Transverse colon (tissue), 1 donor: Measurements from ENCODE around the gene IFI27L1.

ENCODE experiments used
- EP300 ChIP-seq: sonication (generic); formaldehyde crosslinking; IDR thresholded peaks from one replicate; pipeline ENCODE4 v1.6.1; 2017; ENCODE audit warnings: antibody characterized with exemption, low read depth
- POLR2A ChIP-seq: fragments of 450-650 bp; IDR thresholded peaks from one replicate; pipeline ENCODE4 v1.6.1; 2016; ENCODE audit warnings: antibody characterized with exemption, mild to moderate bottlenecking, moderate library complexity

DNA sequence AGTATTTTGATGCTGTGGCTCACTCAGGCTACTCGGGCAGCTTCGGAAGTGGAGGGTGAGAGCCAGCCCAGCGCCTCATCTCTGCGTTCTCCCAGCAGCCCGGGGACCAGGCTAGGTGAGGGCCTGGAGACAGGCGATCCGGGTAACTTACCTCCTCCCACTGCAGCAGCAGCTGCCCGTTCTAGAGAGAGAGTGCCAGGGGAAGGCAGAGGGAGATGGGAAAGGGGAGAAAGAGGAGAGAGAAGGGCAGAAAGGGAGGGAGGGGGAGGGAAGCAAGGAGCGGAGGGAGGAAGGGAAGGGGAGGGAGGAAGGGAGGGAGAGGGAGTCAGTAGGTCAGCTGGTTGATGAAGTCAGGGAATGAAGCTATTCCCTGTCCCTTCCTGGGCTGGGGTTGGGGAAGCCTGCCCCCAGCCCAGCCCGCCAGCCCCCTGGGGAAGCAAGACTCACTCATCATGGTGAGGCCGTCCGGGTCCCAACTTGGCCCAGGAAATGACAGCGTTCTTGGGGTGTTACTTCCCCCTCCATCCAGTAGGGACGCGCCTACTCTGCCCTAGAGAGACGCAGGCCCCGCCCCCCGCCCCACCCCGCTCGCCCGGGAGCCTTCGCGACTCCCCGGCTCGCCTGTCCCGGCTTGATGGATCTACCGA lies 48.1 kb downstream of the IFI27L1 start, which contains the start of gene IFI27L2:
- peak; percentile 23 for TF ChIP-seq POLR2A
- TF ChIP-seq EP300, result no peak
